Measurements from ENCODE around the gene RFLNA.

DNA sequence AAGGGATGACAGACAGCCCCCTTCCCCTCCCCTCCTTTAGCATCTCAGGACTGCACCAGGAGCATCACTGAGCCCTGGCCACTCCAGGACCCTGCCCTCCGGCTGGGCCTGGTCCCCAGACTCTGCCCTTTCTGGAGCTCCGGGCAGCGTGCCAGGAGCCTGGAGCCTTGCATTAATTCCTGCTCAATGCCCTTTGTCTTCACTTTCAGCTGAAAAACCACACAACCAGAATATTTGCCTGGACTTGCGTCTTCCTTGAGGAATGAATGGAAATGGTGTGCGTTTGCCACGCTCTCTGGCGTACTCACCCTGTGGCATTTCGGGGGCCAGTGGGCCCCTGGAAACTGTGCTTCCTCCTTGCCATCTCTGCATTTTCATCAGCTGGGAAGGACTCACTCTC is 8.5 kb upstream of the RFLNA start:
- TF ChIP-seq POLR2A (IDR thresholded peaks at IDR 0.05; ENCODE audit: low read depth, low read length) (no peak), CTCF (conservative IDR thresholded peaks at IDR 0.05; ENCODE audit: low read depth, low read length) (no peak), BHLHE40 (IDR thresholded peaks at IDR 0.05; ENCODE audit: low read depth, low read length) (no peak), RAD21 (IDR thresholded peaks at IDR 0.05; ENCODE audit: low read length) (no peak), ELK1 (IDR thresholded peaks at IDR 0.05; ENCODE audit: borderline replicate concordance, low read depth, low read length) (no peak), CEBPB (IDR thresholded peaks at IDR 0.05; ENCODE audit: low read depth, low read length) (no peak), RFX5 (IDR thresholded peaks at IDR 0.05; ENCODE audit: low read depth, low read length) (no peak), MAZ (IDR thresholded peaks at IDR 0.05; ENCODE audit: borderline replicate concordance, low read depth, low read length) (no peak), USF2 (IDR thresholded peaks at IDR 0.05; ENCODE audit: low read depth, low read length) (no peak), CHD1 (IDR thresholded peaks at IDR 0.05; ENCODE audit: low read depth, low read length) (no peak), RCOR1 (IDR thresholded peaks at IDR 0.05; ENCODE audit: insufficient replicate concordance, low read length) (no peak), SMC3 (IDR thresholded peaks at IDR 0.05; ENCODE audit: low read depth, low read length) (no peak), NFE2L2 (IDR thresholded peaks at IDR 0.05; ENCODE audit: low read depth, low read length) (no peak), MXI1 (IDR thresholded peaks at IDR 0.05; ENCODE audit: borderline replicate concordance, low read depth, low read length) (no peak)

All from IMR-90 (cell line).